Vagina (tissue), 2 donors: ENCODE measurements around the gene ZNF681.

ENCODE experiments used
- POLR2A ChIP-seq, 2 donors: fragments of 450-650 bp; IDR thresholded peaks; one replicate each; pipeline ENCODE4 v1.6.1; 2017; ENCODE audit warnings: antibody characterized with exemption in 2 of 2, mild to moderate bottlenecking in 2 of 2, moderate library complexity in 2 of 2
- POLR2AphosphoS5 ChIP-seq, 2 donors: sonication (generic); formaldehyde crosslinking; IDR thresholded peaks; one replicate each; pipeline ENCODE4 v1.9.0; 2017; ENCODE audit warnings: antibody characterized with exemption in 2 of 2, mild to moderate bottlenecking in 2 of 2, low read depth in 1 of 2; ENCODE audit not compliant: insufficient read depth in 1 of 2
- TF ChIP-seq, protein P1 (sequence below), 3 experiments: fragments of 450-650 bp in 2 of 3; fragments of 200-600 bp in 1 of 3; sonication (generic) in 1 of 3; IDR thresholded peaks; one replicate each; pipeline ENCODE4 v1.5.1; 2017 to 2019; ENCODE audit warnings: antibody characterized with exemption in 3 of 3, mild to moderate bottlenecking in 2 of 3, moderate library complexity in 2 of 3

DNA sequence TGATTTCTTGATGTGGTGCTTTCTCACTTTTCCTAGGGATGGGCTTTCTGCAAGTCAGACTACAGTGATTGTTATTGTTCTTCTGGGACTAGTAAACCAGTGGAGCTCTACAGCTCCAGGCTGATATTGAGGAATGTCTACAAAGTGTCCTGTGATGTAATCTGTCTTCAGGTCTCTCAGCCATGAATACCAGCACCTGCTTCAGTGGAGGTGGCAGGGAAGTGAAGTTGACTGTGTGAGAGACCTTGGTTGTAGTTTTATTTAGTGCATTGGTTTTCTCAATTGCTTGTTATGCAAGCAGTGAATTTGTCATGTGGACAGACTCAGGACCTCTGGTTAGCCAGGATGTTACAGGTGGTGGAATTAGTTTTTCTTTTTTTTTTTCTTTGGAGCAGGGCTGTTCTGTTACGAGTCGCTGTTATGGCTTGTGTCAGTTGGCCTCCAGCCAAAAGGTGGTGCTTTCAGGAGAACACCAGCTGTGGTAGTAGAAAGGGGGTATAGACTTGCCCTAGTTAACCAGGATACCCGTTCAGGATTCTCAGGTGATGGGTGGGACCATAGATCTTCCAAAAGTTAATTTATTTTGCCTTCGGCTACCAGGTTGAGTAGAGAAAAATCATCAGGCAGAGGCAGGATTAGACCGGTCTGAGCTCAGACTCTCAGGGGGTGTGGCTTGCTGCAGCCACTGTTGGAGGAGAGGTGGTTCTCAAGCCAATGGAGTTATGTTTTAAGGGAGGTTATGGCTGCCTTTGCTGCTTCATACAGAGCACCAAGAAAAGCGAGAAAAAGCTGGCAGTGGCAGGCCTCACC lies 59.8 kb downstream of the ZNF681 start:
- TF ChIP-seq, protein P1, sequence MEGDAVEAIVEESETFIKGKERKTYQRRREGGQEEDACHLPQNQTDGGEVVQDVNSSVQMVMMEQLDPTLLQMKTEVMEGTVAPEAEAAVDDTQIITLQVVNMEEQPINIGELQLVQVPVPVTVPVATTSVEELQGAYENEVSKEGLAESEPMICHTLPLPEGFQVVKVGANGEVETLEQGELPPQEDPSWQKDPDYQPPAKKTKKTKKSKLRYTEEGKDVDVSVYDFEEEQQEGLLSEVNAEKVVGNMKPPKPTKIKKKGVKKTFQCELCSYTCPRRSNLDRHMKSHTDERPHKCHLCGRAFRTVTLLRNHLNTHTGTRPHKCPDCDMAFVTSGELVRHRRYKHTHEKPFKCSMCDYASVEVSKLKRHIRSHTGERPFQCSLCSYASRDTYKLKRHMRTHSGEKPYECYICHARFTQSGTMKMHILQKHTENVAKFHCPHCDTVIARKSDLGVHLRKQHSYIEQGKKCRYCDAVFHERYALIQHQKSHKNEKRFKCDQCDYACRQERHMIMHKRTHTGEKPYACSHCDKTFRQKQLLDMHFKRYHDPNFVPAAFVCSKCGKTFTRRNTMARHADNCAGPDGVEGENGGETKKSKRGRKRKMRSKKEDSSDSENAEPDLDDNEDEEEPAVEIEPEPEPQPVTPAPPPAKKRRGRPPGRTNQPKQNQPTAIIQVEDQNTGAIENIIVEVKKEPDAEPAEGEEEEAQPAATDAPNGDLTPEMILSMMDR (IDR thresholded peaks at IDR 0.05), result no peak
- TF ChIP-seq POLR2A (IDR thresholded peaks at IDR 0.05) (no peak), POLR2AphosphoS5 (IDR thresholded peaks at IDR 0.05; ENCODE audit: insufficient read depth in 1 of 2, low read depth in 1 of 2) (no peak)
